ENCODE measurements around the gene MCM5.
"Not testable (repeated sequence)": the region's sequence is repeated elsewhere in the genome, so short reads cannot be mapped to it uniquely, and the experiment has no call there.

The MCM5 gene

GRCh38 chr22:35452810-35453743 is 53.1 kb downstream of the MCM5 start:
- DNase-seq: no peak

- no peak for DNase-seq
Measured at GRCh38 chr22:35454416-35455054, 54.6 kb downstream of the MCM5 start.

- DNase-seq: no peak
Measured at GRCh38 chr22:35455529-35455928, 55.6 kb downstream of the MCM5 start.

GRCh38 chr22:35456757-35457156 is 56.8 kb downstream of the MCM5 start:
- DNase-seq: no peak

GRCh38 chr22:35457729-35458546 is 58.0 kb downstream of the MCM5 start:
- DNase-seq: no peak

- no peak for DNase-seq
Measured at GRCh38 chr22:35458547-35459422, 58.8 kb downstream of the MCM5 start.

DNA sequence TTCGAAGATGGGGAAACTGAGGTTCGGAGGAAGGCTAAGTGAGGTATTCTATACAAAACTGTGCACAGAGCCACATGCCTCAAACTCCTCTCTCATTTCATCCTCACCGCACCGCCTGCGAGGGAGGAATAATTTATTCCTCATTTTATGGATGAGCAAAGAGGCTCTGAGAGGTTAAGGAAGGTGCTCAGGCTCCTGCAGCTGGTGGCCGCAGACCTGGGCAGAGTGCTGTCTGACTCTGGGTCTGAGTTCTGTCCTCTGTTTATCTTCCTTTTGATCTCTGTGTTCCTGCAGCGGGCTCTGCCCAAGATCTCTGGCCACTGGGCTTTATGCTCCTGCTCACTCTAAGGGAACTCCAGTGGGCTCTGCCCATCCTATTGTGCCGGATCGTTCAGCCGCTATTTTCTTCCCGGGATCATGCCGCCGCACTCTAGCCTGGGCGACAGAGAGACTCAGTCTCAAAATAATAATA is 59.5 kb downstream of the MCM5 start:
- no peak for DNase-seq

DNA sequence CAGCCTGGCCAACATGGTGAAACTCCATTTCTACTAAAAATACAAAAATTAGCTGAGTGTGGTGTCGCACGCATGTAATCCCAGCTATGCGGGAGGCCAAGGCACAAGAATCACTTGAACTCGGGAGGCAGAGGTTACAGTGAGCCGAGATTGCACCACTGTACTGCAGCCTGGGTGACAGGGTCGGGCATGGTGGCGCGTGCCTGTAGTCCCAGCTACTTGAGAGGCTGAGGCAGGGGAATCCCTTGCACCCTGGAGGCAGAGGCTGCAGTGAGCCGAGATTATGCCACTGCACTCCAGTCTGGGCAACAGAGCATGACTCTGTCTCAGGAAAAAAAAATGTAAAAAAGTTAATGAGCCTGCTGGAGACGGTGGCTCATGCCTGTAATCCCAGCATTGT is 60.0 kb downstream of the MCM5 start:
- not testable (repeated sequence) for DNase-seq

DNA sequence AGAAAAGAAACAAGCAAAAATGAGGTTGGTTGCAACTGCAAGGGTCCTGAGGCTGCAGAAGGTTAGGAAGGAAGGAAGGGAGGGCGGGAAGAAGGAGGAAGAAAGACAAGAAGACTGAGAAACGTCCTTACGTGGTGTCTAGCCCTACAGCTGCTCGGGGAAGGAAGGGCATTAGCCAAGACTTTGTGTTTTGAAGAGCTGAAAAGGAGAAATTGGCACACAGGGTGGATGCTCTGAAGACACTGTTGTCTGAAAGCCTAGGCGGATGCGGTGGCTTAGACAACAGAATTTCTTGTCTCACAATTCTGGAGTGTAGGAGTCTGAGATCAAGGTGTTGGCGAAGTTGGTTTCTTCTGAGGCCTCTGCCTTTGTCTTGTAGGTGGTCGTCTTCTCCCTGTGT is 60.7 kb downstream of the MCM5 start:
- no peak for DNase-seq

GRCh38 chr22:35462498-35463230 is 62.7 kb downstream of the MCM5 start:
- DNase-seq: no peak

GRCh38 chr22:35463231-35463933 is 63.4 kb downstream of the MCM5 start:
- DNase-seq: no peak

DNA sequence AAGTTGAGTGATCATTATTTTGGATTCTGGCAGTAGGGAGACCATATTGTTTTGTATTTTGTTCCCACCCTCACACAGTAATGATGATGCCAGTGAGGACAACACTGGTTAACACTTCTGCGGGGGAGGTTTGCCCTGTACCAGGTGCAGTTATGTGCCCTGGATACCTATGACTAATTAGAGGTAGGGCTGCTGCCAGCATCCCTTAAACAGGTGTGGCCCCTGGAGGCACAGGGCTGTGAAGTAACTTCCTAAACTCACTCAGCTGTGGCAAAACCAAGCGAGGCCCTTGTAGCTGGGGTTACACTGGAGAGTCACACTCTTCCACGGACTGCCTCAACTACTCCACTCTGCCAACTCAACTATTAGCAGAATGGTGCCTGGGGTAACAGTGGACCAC is 64.5 kb downstream of the MCM5 start:
- no peak for DNase-seq

- DNase-seq: no peak
Measured at GRCh38 chr22:35465109-35465701, 65.3 kb downstream of the MCM5 start.

- no peak for DNase-seq
Measured at GRCh38 chr22:35467681-35468434, 67.9 kb downstream of the MCM5 start.

DNA sequence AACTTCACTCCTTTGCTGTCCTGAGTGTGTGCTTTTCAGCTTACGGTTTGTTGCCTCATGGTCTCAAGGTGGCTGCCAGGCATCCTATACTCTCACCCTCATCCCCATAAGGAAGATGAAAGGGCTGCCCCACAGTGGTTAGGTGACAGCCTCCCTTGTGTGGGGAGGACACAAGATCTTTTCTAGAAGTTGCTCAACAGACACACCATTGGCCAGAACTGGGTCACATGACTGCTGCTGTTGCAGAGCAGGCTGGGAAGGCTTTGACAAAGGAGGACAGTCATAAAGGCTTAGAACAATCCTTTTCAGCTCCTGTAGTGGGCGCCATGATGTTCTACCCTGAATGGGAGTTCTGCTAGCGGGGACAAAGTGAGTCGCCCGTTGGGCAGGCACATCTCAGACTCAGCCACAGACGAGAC is 71.0 kb downstream of the MCM5 start:
- DNase-seq: no peak

- not testable (repeated sequence) for DNase-seq
Measured at GRCh38 chr22:35471566-35471965, 71.6 kb downstream of the MCM5 start.

GRCh38 chr22:35472488-35472887 is 72.5 kb downstream of the MCM5 start:
- DNase-seq: no peak

- DNase-seq: no peak
Measured at GRCh38 chr22:35473971-35474370, 74.0 kb downstream of the MCM5 start.
